HCT116 (cell line): ENCODE measurements around the gene CPS1. TPM values are rescaled to one million over a fixed set of nuclear protein-coding genes. Genes with fewer than 3 reads are reported as not detected.

ENCODE experiments used
- ATAC-seq: fragments of 200-7000 bp; cut with Tn5 transposase; 2 replicates; pipeline ENCODE4 v1.9.1; 2020; ENCODE audit warnings: mild to moderate bottlenecking, moderate library complexity
- BruUV-seq: library from RNA; stranded (reverse); fragments of 400-500 nt; replicated peaks from 2 replicates; lab custom pipeline; 2021; lab: Mats Ljungman, UMichigan
- CTCF ChIA-PET: fragments of 300-600 bp; sonication (Branson Sonifier 250); formaldehyde crosslinking; loops from one replicate; lab custom pipeline; 2021; ENCODE audit warnings: antibody characterized with exemption; lab: Charles Lee
- POLR2A ChIA-PET: fragments of 300-600, 350-600 bp; sonication (Branson Sonifier 250); formaldehyde crosslinking; loops from one replicate; lab custom pipeline; 2021; ENCODE audit warnings: antibody characterized with exemption; lab: Charles Lee
- RAD21 ChIA-PET, 2 experiments: fragments of 300-600 bp; sonication (Branson Sonifier 250); formaldehyde crosslinking; loops; one replicate each; lab custom pipeline; 2023; ENCODE audit warnings: low total read pairs in 2 of 2; ENCODE audit not compliant: uncharacterized antibody in 2 of 2, unreplicated experiment in 2 of 2, low non-redundant PET in 1 of 2; lab: Charles Lee
- DNase-seq: peaks from one replicate; pipeline ENCODE4 v3.0.0-alpha.2; 2010; ENCODE audit warnings: low read depth, low spot score
- H2AFZ ChIP-seq: fragments of 200-600 bp; shearing (Covaris generic), sonication (generic); 2 replicates; pipeline ENCODE4 v1.6.1; 2017; ENCODE audit warnings: low read depth, mixed run types, mixed read lengths, antibody characterized with exemption, low read length; ENCODE audit not compliant: poor library complexity, severe bottlenecking
- H3K27ac ChIP-seq: 2 replicates; pipeline ENCODE4 v1.5.1; 2012; ENCODE audit warnings: low read depth, low read length
- H3K27me3 ChIP-seq: fragments of 200-600 bp; sonication (generic); 2 replicates; pipeline ENCODE4 v1.6.1; 2016; ENCODE audit warnings: mixed run types, low read length, mixed read lengths; ENCODE audit not compliant: insufficient read depth
- H3K36me3 ChIP-seq, 2 experiments: fragments of 200-500 bp in 1 of 2; fragments of 200-600 bp in 1 of 2; sonication (Bioruptor generic) in 1 of 2; sonication (generic) in 1 of 2; 2 replicates each; pipeline versions ENCODE4 v1.5.1 to v1.6.1; 2014 to 2016; ENCODE audit warnings: low read length in 2 of 2, inconsistent platforms in 1 of 2, mixed read lengths in 1 of 2, mixed run types in 1 of 2; ENCODE audit not compliant: insufficient read depth in 2 of 2, control insufficient read depth in 1 of 2
- H3K4me1 ChIP-seq, 2 experiments: fragments of 200-600 bp in 1 of 2; sonication (generic) in 1 of 2; 2 replicates each; pipeline versions ENCODE4 v1.5.1 to v1.6.1; 2012 to 2017; ENCODE audit warnings: low read length in 2 of 2, inconsistent platforms in 1 of 2, mild to moderate bottlenecking in 1 of 2, mixed read lengths in 1 of 2, mixed run types in 1 of 2, moderate library complexity in 1 of 2; ENCODE audit not compliant: insufficient read depth in 2 of 2, control insufficient read depth in 1 of 2
- H3K4me2 ChIP-seq: fragments of 200-600 bp; sonication (generic); 2 replicates; pipeline ENCODE4 v1.6.1; 2017; ENCODE audit warnings: mixed run types, low read length, mixed read lengths
- H3K4me3 ChIP-seq, 2 experiments: fragments of 200-600 bp in 1 of 2; sonication (generic) in 1 of 2; replicated peaks in 1 of 2; 2 replicates each; pipeline ENCODE4 v1.5.1; 2011 to 2016; ENCODE audit warnings: low read length in 2 of 2, control low read depth in 1 of 2, low read depth in 1 of 2, mild to moderate bottlenecking in 1 of 2, mixed read lengths in 1 of 2, mixed run types in 1 of 2
- H3K79me2 ChIP-seq: fragments of 200-600 bp; sonication (generic); 2 replicates; pipeline ENCODE4 v1.6.1; 2017; ENCODE audit warnings: mild to moderate bottlenecking, mixed run types, low read length, moderate library complexity, mixed read lengths; ENCODE audit not compliant: insufficient read depth
- H3K9ac ChIP-seq: fragments of 200-600 bp; sonication (generic); 2 replicates; pipeline ENCODE4 v1.6.1; 2016; ENCODE audit warnings: low read length, mixed read lengths
- H3K9me2 ChIP-seq: fragments of 200-600 bp; sonication (generic), shearing (Covaris generic); 2 replicates; pipeline ENCODE4 v1.6.1; 2017; ENCODE audit warnings: mixed run types, mild to moderate bottlenecking, moderate library complexity; ENCODE audit not compliant: insufficient read depth
- H3K9me3 ChIP-seq, 2 experiments: fragments of 200-500 bp in 1 of 2; fragments of 200-600 bp in 1 of 2; sonication (Bioruptor generic) in 1 of 2; sonication (generic) in 1 of 2; 2 replicates each; pipeline ENCODE4 v1.6.1; 2014 to 2017; ENCODE audit warnings: low read length in 2 of 2, mixed read lengths in 2 of 2, inconsistent platforms in 1 of 2, low read depth in 1 of 2, mild to moderate bottlenecking in 1 of 2, mixed run types in 1 of 2, moderate library complexity in 1 of 2; ENCODE audit not compliant: control insufficient read depth in 1 of 2, insufficient read depth in 1 of 2
- H4K20me1 ChIP-seq: fragments of 200-600 bp; sonication (generic), shearing (Covaris generic); 2 replicates; pipeline ENCODE4 v1.6.1; 2017; ENCODE audit warnings: mixed run types, mild to moderate bottlenecking, moderate library complexity; ENCODE audit not compliant: insufficient read depth
- ATF3 ChIP-seq: IDR thresholded peaks from 2 replicates; pipeline ENCODE4 v1.6.1; 2012
- CEBPB ChIP-seq: IDR thresholded peaks from 2 replicates; pipeline ENCODE4 v1.6.1; 2012; ENCODE audit warnings: low read depth
- CTCF ChIP-seq, 3 experiments: fragments of 200-600 bp in 1 of 3; sonication (generic) in 1 of 3; IDR thresholded peaks in 2 of 3; conservative IDR thresholded peaks in 1 of 3; 2 replicates each; pipeline ENCODE4 v1.5.1; 2012 to 2017; ENCODE audit warnings: low read depth in 2 of 3, low read length in 2 of 3, antibody characterized with exemption in 1 of 3, borderline replicate concordance in 1 of 3, control low read depth in 1 of 3, mild to moderate bottlenecking in 1 of 3, mixed read lengths in 1 of 3, mixed run types in 1 of 3, moderate library complexity in 1 of 3; ENCODE audit not compliant: insufficient read depth in 1 of 3
- EGR1 ChIP-seq: IDR thresholded peaks from 2 replicates; pipeline ENCODE4 v1.6.1; 2012; ENCODE audit warnings: low read depth
- ELF1 ChIP-seq: IDR thresholded peaks from 2 replicates; pipeline ENCODE4 v1.6.1; 2012; ENCODE audit warnings: low read depth, borderline replicate concordance
- EZH2 ChIP-seq: fragments of 200-600 bp; sonication (generic); IDR thresholded peaks from 2 replicates; pipeline ENCODE4 v1.6.1; 2017; ENCODE audit warnings: antibody characterized with exemption, mixed run types
- EZH2phosphoT487 ChIP-seq: fragments of 200-600 bp; IDR thresholded peaks from 2 replicates; pipeline ENCODE4 v1.6.1; 2018; ENCODE audit warnings: antibody characterized with exemption, borderline replicate concordance
- FOSL1 ChIP-seq: IDR thresholded peaks from 2 replicates; pipeline ENCODE4 v1.6.1; 2012; ENCODE audit warnings: low read depth
- JUND ChIP-seq: IDR thresholded peaks from 2 replicates; pipeline ENCODE4 v1.6.1; 2012
- MAX ChIP-seq: IDR thresholded peaks from 2 replicates; pipeline ENCODE4 v1.6.1; 2012
- POLR2A ChIP-seq: IDR thresholded peaks from 2 replicates; pipeline ENCODE4 v1.7.0; 2011; ENCODE audit warnings: borderline replicate concordance; ENCODE audit not compliant: insufficient read depth, insufficient read length; ENCODE audit errors: extremely low read depth
- POLR2AphosphoS5 ChIP-seq: IDR thresholded peaks from 2 replicates; pipeline ENCODE4 v1.6.1; 2011; ENCODE audit warnings: mild to moderate bottlenecking, low read depth, low read length, moderate library complexity
- SIN3A ChIP-seq: IDR thresholded peaks from 2 replicates; pipeline ENCODE4 v1.6.1; 2012; ENCODE audit warnings: low read depth
- SRF ChIP-seq: IDR thresholded peaks from 2 replicates; pipeline ENCODE4 v1.6.1; 2012; ENCODE audit warnings: low read depth
- TCF7L2 ChIP-seq: IDR thresholded peaks from 2 replicates; pipeline ENCODE4 v1.7.0; 2011; ENCODE audit warnings: borderline replicate concordance, inconsistent platforms; ENCODE audit not compliant: insufficient read depth, insufficient read length; ENCODE audit errors: extremely low read depth
- YY1 ChIP-seq: IDR thresholded peaks from 2 replicates; pipeline ENCODE4 v1.6.1; 2011; ENCODE audit warnings: low read length, low read depth, moderate library complexity, mild to moderate bottlenecking; ENCODE audit not compliant: insufficient replicate concordance; ENCODE audit errors: extremely low read depth
- ZNF274 ChIP-seq: fragments of 200-500 bp; sonication (Bioruptor generic); IDR thresholded peaks from 2 replicates; pipeline ENCODE4 v1.6.1; 2014; ENCODE audit warnings: mild to moderate bottlenecking, low read depth, low read length, inconsistent platforms
- intact Hi-C: fragments of 100-400 bp; cut with micrococcal nuclease; formaldehyde crosslinking; loops from 2 replicates; pipeline ENCODE4 v1.10.0; 2022
- total RNA-seq: library from RNA; stranded (reverse); gene quantifications from one replicate; pipeline ENCODE4 v1.2.1, GENCODE V29; 2021; ENCODE audit not compliant: unreplicated experiment

The CPS1 gene
- total RNA-seq, 1 experiment from 2014 or later, result 37.5 TPM

- H3K9me3 ChIP-seq, result no peaks in the 10 kb centered on the region
- ATAC-seq (no peak), DNase-seq (no peak)
- no peak for TF ChIP-seq SRF
- TF ChIP-seq POLR2AphosphoS5, result no peak
- no peak for TF ChIP-seq EZH2phosphoT487
- TF ChIP-seq EZH2, result no peak
- no peak for TF ChIP-seq ELF1
- TF ChIP-seq TCF7L2, result no peak
- TF ChIP-seq POLR2A, result no peak
- TF ChIP-seq ZNF274, result no peak
- TF ChIP-seq FOSL1, result no peak
- no peak for TF ChIP-seq YY1
- TF ChIP-seq MAX, result no peak
- TF ChIP-seq EGR1, result no peak
- no peak for TF ChIP-seq CTCF (IDR thresholded peaks at IDR 0.05 in 2 of 3, conservative IDR thresholded peaks at IDR 0.05 in 1 of 3; ENCODE audit: borderline replicate concordance in 1 of 3, insufficient read depth in 1 of 3, low read depth in 2 of 3, low read length in 2 of 3)
- no peak for TF ChIP-seq JUND
- no peak for TF ChIP-seq CEBPB
- TF ChIP-seq SIN3A, result no peak
- no peak for TF ChIP-seq ATF3
- no TSS peak for BruUV-seq
- no peaks in the 10 kb centered on the region for H3K4me1 ChIP-seq
- no peak overlapping the region for H3K27ac ChIP-seq
- ChIA-PET RAD21 (no interaction called here), CTCF (no interaction called here), POLR2A (no interaction called here)
- no peaks in the 10 kb centered on the region for H3K36me3 ChIP-seq
- no peak overlapping the region for H3K4me2 ChIP-seq
- H3K9ac ChIP-seq, result no peak overlapping the region
- no peak overlapping the region for H3K4me3 ChIP-seq
- no peaks in the 10 kb centered on the region for H4K20me1 ChIP-seq
- no peaks in the 10 kb centered on the region for H3K9me2 ChIP-seq
- H3K27me3 ChIP-seq, result no peaks in the 10 kb centered on the region
- intact Hi-C loops, result no loop called here
- H2AFZ ChIP-seq, result no peak overlapping the region
- H3K79me2 ChIP-seq, result no peaks in the 10 kb centered on the region
Observed at GRCh38 chr2:210558708-210559107, 2.3 kb downstream of the CPS1 start.
